GM21717 (cell line): ENCODE measurements around the gene TDRD12.

Source experiments
- ATAC-seq: cut with Tn5 transposase; IDR thresholded peaks from one replicate; pipeline ENCODE4 v1.9.1; 2021; ENCODE audit warnings: mild to moderate bottlenecking, moderate library complexity; ENCODE audit not compliant: unreplicated experiment

TDRD12 gene

GRCh38 chr19:32719611-32720059 is at the start of gene TDRD12:
TDRD12 (plus strand) TSS chr19:32719767; CDS start chr19:32720073, 306 bp downstream.
- no peak for ATAC-seq

- ATAC-seq, result no peak
Observed at GRCh38 chr19:32671883-32672593, 47.5 kb upstream of the TDRD12 start.

GRCh38 chr19:32672841-32673240 is 46.7 kb upstream of the TDRD12 start:
- no peak for ATAC-seq

- ATAC-seq, result no peak
Observed at GRCh38 chr19:32673573-32673972, 46.0 kb upstream of the TDRD12 start.

GRCh38 chr19:32674153-32674930 is 45.2 kb upstream of the TDRD12 start:
- no peak for ATAC-seq

- ATAC-seq, result peak; percentile 96
Observed at GRCh38 chr19:32674931-32675719, 44.4 kb upstream of the TDRD12 start, which contains the start of gene ANKRD27. ANKRD27 (minus strand) TSS chr19:32675180; CDS start chr19:32659015, 16,165 bp downstream.

- no peak for ATAC-seq
Observed at GRCh38 chr19:32675720-32676185, 43.8 kb upstream of the TDRD12 start, which contains the start of gene RGS9BP. RGS9BP (plus strand) TSS chr19:32675848; CDS start chr19:32676264, 416 bp downstream.

- ATAC-seq, result no peak
Observed at GRCh38 chr19:32676186-32676894, 43.2 kb upstream of the TDRD12 start.

- ATAC-seq, result no peak
Observed at GRCh38 chr19:32676895-32677359, 42.6 kb upstream of the TDRD12 start.

- no peak for ATAC-seq
Observed at GRCh38 chr19:32677657-32678056, 41.9 kb upstream of the TDRD12 start.

GRCh38 chr19:32680986-32681385 is 38.6 kb upstream of the TDRD12 start:
- no peak for ATAC-seq

GRCh38 chr19:32682317-32682716 is 37.2 kb upstream of the TDRD12 start:
- ATAC-seq, result no peak

GRCh38 chr19:32686847-32687475 is 32.6 kb upstream of the TDRD12 start:
- ATAC-seq, result no peak

- ATAC-seq, result no peak
Observed at GRCh38 chr19:32687681-32688080, 31.9 kb upstream of the TDRD12 start.

GRCh38 chr19:32688311-32688710 is 31.3 kb upstream of the TDRD12 start:
- no peak for ATAC-seq

- peak; percentile 94 for ATAC-seq
Observed at GRCh38 chr19:32691291-32691951, 28.1 kb upstream of the TDRD12 start, which contains the start of gene NUDT19. NUDT19 (plus strand) TSS chr19:32691821; CDS start chr19:32691961, 140 bp downstream.

GRCh38 chr19:32691952-32692726 is 27.4 kb upstream of the TDRD12 start:
- ATAC-seq, result peak; percentile 55

- ATAC-seq, result peak; percentile 6
Observed at GRCh38 chr19:32692727-32693061, 26.9 kb upstream of the TDRD12 start.
